GM18861 (cell line): Measurements from ENCODE around the gene EMID1.

Experiments used
- ATAC-seq: cut with Tn5 transposase; IDR thresholded peaks from one replicate; pipeline ENCODE4 v1.9.1; 2021; ENCODE audit not compliant: unreplicated experiment

Gene EMID1

GRCh38 chr22:29277927-29278326 is 72.2 kb downstream of the EMID1 start:
- ATAC-seq: no peak

- ATAC-seq: no peak
Observed at GRCh38 chr22:29284196-29284595, 78.5 kb downstream of the EMID1 start.

GRCh38 chr22:29288837-29289236 is 83.1 kb downstream of the EMID1 start:
- no peak for ATAC-seq

GRCh38 chr22:29290061-29290460 is 84.4 kb downstream of the EMID1 start:
- no peak for ATAC-seq

GRCh38 chr22:29291215-29291614 is 85.5 kb downstream of the EMID1 start:
- no peak for ATAC-seq

GRCh38 chr22:29292379-29292778 is 86.7 kb downstream of the EMID1 start:
- ATAC-seq: no peak

GRCh38 chr22:29298641-29299040 is 92.9 kb downstream of the EMID1 start:
- ATAC-seq: no peak

GRCh38 chr22:29299136-29299900 is 93.6 kb downstream of the EMID1 start:
- no peak for ATAC-seq

- no peak for ATAC-seq
Observed at GRCh38 chr22:29300467-29300806, 94.7 kb downstream of the EMID1 start.

GRCh38 chr22:29300807-29301601 is 95.3 kb downstream of the EMID1 start:
- ATAC-seq: no peak

- ATAC-seq: no peak
Observed at GRCh38 chr22:29301716-29302401, 96.2 kb downstream of the EMID1 start.

- ATAC-seq: no peak
Observed at GRCh38 chr22:29302402-29302680, 96.6 kb downstream of the EMID1 start.

GRCh38 chr22:29302681-29303465 is 97.2 kb downstream of the EMID1 start:
- ATAC-seq: no peak

GRCh38 chr22:29305836-29306174 is 100.1 kb downstream of the EMID1 start:
- ATAC-seq: no peak

- ATAC-seq: no peak
Observed at GRCh38 chr22:29306175-29306834, 100.6 kb downstream of the EMID1 start, which contains the start of gene GAS2L1. GAS2L1 (plus strand) TSS chr22:29306650; CDS start chr22:29308106, 1,456 bp downstream.

GRCh38 chr22:29306835-29307595 is 101.3 kb downstream of the EMID1 start:
- ATAC-seq: no peak

GRCh38 chr22:29307596-29308147 is 102.0 kb downstream of the EMID1 start:
- ATAC-seq: no peak

GRCh38 chr22:29308148-29308790 is 102.6 kb downstream of the EMID1 start:
- no peak for ATAC-seq

- no peak for ATAC-seq
Observed at GRCh38 chr22:29308791-29309262, 103.1 kb downstream of the EMID1 start.
